Measurements from ENCODE around the gene STAT1.

STAT1 gene

DNA sequence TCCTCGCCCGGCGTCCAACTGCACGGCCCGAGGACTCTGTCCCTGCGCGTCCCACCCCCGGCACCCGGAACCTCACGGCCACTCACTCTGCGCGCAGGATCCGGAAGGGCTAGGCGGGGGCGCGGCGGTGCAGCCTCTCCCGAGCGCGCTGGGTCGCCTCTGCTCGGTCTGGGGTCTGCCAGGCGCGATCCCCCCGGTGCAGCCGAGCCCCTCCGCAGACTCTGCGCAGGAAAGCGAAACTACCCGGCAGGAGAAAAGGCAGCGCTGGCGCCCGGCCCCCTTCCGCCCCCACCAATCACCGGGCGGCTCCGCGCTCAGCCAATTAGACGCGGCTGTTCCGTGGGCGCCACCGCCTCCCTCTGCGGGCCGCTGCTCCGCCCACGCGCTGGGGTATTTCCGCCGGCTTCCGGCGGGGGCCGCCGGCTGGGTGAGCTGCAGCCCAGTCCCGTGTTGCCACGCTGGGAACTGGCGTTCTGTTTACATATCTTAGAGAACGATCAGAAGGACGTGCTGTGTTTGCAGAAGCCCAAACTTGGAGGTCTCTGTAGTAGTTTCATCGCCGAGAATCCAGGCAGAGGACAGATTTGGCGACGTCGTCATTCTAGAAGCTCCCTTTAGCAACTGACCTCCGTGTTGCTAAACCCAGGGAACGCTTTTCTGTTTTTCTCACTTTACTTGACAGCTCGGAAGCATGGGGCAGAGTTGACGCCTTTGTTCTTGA lies at the start of gene STAT1:
STAT1 (minus strand) TSS at position 240 of the 721 bp plus-strand sequence. CDS start 4,168 bp downstream, outside the sequence.
- peak; percentile 89 for DNase-seq

DNA sequence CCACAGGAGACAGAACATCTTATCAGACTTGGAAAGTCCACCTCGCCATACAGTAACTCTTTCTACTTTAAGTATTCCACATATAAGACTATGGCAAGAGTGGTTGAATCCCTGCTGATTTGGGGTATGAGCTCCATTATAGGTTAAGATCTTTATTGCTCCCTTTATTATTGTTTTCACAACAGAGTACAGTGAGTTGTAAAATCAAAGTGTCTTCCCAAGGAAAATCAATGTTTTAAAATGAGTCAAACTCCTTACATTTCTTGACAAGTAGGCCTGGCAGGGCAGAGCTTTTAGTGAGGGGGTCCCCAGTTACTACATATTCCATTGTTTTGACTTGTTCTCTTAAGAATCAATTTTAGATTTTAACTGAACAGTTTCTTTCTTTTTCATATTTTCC lies 49.6 kb upstream of the STAT1 start:
- DNase-seq, result no peak

DNA sequence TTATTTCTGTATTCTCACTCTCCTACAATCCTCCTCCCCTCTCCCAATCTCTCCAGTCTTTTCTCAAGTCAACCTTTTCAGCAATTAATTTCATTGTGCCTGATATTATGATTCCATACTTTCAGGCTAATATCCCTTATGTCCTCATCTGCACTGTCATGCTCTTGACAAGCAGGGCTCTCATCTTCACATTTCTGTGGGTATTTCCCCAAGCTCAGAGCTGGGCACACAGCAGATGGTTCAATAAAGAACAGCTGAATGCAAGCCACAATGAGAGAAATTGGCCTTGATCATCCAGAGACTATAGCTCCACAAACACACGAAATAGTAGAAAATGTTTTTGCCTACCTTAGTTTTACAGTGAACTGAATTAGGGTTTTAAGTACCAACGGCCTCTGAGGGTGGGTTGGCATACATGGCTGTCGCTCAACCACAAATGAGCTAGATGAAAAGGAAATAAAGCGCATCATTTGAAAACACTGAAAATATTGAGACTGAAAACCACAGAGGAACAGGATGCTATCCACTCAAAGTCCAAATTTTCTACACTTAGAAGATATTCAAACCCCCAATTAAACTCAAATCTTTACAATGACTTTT lies 47.5 kb upstream of the STAT1 start:
- no peak for DNase-seq

DNA sequence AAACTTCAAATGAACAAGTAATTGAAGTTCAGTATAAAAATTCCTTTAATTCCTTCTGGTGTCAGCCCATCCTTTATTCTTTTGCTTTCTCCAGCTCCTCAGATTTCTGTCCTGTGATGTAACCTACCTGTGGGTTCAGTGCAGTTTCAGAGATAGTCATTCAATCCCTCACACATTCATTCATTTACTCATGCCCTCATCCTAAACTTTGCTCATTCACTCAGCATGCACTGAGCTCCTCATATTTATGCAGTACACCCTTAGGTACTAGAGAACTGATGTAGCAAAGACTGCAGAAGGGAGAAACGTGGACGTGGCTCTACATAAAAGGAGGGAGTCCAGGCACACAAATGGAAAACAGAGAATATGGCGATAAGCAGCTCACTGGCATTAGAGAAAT lies 45.3 kb upstream of the STAT1 start:
- no peak for DNase-seq

DNA sequence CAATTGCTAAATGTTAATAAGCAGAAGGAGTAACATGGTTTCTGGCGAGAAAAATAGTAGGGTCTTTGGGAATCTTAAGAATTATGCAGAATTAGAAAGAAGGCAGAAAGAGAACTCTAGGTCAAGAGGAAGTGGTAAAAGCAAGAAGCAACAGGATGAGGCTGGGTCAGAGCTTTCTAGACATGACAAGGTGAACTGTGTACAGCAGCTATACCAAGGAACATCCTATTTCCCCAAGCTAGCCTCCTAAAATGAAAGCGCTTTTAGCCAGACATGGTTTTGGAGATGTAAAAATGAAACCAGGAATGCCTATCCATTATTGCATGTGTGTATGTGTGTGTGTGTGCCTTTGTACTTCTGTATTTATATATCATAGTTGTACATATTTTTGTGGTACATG lies 42.3 kb upstream of the STAT1 start:
- DNase-seq, result no peak

DNA sequence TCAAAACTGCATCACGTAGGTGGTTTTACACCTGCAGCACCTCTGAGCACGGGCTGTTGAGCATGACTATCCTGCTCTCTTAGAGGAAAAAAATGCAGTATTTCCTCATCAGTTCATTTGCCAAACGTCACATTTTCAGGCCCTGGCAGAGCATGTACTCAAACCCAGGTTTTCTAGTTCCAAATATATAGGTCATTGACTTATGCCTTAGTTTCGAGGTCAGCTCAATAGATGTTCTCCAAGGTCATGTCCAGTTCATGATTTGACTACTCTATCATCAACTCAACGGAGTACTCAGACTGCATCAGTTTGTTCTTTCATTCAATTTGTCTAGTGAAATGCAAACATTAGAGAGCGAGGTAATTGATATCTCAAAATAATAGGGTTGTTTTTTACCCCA lies 39.3 kb upstream of the STAT1 start:
- DNase-seq, result no peak

DNA sequence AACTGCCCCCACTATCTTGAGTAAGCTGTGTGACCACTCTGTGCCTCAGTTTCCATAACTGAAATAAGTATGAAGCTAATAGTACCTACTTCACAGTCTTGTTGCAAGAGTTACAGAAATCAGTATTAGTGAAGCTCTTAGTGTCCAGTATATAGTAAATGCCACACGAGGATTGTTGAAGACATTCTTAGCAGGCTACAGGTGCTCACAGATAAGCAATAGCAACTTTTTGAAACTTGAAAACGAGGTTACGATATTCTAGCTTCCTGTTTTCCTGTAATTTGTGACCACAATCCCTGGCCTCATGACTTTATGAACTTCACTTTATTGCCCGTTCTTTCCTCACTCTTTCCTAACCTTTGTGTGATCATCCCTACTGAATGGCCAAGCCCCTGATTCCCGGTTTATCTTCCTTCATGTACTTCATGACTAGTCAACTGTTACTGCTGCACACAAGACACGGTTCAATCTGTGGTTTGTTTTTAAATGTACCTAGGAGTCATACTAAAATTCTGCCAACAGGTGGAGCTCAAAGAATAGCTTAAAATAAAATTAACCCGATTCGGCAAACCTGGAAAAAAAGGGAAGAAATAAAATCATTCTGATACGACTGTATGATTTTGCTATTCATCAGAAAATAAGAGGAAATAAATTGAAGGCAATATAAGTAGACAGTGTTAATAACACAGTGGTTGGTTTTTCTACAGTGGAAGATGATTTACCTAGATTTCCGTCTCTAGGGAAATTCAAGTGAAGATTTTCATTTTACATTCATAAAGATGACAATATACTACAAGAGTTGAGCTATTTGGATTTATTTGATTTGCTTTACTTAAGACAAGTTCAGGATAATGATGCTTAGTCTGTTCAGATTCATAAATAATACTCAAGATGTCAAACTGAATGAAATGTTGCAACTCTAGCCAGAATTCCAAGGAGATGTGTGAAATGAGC lies 38.1 kb upstream of the STAT1 start:
- DNase-seq, result no peak

DNA sequence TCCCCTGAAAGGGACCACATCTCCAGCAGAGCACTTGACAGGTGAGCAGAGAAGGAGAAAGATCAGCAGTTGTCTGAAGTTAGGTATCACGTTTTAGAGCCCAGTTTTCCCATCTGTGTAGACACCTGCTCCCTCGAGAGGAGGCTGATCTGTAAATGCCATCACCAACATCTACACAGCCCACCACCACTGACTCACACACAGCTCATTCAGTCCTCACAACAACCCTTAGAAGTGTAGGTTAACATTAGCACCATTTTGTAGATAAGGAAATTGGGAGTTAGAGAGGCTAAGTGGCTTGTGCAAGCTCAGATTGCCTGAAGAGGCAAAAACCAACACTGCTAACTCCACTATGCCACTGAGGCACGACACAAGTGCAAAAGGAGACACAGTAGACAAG lies 37.2 kb upstream of the STAT1 start:
- DNase-seq, result no peak

DNA sequence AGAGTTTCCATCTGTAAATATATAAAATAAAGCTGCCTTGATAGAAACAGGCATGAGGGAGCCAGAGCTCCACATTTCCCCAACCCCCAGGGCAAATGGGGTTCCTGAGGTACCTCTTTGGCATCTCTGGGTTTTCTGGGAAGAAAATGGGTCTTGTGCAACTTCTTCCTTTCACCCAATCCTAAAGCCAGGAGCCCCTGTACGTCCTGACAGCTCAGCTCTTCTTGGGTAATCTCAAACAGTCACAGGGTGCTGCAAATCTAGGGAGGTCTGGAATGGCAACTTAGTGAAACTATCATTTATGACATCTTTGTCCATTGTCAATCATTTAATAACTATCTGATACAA lies 36.6 kb upstream of the STAT1 start:
- DNase-seq, result no peak

DNA sequence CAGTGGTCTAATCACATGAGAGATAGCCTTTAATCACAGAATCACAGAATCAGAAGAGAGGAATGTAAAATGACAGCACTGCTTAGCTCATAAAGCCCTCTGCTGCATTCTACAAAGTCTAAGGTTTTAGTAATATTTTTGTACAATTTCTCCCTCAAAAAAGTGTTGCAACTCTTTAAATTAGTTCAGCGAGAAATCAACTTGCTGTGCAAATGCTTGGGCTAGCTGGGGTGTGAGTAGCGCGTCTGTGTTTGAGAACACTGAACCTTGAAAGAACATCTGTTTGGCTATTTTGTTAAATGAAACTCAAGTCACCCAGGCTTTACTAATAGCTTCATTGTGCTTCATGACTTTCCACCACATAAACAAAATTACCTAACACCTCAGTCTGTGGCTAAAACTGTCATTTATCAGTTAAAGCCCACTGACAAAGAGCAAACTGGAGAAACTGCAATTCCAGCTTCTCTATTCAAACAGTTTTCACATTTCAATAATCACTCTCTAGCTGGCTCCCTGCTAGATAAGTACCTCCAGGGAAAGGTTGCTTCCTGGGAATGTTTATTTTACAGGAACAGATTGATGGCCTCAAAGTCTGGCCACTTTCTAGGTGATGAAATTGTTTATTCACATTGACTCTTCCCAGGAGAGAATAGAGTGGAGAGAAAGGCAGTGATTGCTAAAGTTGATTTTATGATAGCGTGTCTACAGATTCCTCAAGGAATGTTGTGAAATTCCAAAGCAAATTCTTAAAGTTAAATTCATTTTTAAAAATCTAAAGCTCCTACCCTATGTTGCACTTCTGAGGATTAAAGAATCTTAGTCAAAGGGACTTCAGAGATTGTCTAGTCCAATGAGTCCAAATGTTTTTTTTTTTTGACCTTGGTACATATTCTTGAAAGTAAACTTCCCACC lies 36.0 kb upstream of the STAT1 start:
- no peak for DNase-seq

DNA sequence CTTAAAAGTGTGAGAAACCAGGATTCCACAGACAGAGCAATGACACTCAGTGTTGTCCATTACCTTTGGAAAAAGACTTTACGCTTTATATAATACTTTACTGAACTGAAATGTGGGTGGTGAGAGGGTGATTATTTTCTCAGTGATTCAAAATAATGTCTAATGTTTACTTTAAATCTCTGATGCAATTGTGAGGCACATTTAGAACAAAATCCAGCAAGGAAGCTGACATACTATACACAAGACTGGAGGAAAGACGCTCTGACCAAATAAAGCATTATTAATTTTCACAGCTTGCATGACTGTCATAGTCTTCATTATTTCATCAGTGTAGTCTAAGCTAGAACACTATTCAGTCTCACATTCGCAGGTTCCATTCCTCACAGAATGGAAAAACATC lies 34.1 kb upstream of the STAT1 start:
- no peak for DNase-seq

DNA sequence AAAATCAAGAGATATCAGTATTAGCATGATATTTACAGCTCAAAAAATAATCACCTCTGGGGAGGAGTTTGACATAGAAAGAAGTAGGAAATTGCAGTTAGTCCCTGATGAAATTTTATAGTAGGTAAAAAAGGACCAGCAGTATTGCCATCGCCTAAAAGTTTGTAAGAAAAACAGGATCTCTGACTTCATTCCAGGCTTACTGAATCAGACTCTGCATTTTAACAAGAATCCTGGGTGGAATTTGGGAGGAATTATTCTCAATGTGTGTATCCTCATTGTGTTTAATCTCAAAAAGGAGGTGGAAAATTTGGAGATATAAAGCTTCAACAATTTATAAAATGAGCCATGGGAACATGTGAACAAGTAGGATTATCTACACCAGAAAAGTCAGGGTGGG lies 31.2 kb upstream of the STAT1 start:
- no peak for DNase-seq

DNA sequence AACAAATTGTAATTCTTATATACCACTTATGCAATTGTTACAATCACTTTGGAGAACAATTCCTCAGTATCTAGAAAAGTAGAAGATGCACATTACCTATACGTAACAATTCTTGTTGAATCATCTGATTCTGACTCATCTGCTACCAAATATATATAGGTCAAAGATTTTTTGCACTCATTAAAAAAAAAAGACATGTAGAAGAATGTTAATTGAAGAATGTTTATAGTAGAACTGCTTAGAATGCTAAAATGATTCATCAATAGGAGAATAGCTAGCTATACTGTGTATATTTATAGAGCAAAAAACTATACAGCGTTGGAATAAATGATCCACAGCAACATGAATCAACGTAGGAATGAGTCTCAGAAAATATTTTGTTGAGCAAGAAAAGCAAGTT lies 29.5 kb upstream of the STAT1 start:
- no peak for DNase-seq

DNA sequence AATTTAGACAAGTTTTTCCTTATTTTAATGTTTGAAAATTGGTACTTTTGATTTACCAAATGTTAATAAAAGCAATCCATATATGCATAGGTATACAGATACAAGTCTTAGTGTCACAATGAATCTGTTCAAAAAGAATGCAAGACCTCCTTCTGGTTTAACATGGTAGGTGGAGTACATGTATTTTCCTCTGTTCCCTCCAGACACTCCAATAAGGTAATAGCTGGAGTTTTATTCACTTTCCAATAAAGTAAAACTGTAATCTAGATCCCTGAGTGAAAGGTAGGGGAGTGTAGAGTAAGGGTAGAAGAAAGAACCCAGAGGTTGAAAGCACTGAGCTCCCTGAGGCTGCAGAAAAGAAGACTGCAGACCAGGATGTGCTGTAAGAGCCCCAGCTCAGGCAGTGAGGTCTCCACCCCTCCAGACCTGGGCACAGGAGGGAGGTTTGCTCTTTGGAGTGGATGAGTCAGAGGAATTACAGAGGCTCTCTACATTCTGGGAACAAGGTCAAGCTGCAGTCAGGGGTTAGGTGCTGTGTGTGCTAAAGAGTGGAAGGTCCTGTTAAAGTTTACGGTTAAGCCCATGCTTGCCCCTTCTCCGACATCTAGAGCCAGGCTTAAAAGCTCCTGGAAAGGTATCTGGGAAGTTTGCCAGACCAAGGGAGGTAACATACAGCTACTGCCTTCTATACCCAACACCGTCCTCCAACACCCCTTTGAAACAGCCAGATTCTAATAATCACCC lies 27.6 kb upstream of the STAT1 start:
- DNase-seq, result no peak

DNA sequence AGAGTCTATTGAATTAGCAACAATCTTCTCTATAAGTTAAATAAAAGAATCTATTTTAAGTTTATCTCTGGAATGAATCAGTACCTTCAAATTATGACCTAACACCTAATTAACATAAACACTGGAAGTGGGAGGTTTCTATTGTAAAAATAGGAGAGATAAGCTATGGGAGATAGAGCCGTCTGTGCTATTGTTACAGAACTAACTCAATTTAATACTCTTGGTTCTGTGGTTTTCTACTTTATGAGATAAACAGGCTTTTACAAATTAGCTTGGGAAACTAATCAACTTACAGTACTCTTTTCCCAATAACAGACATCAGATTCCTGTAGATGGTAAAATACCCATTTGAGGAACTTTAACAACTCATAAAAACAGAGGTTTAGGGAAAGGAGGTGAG lies 25.6 kb upstream of the STAT1 start:
- no peak for DNase-seq

DNA sequence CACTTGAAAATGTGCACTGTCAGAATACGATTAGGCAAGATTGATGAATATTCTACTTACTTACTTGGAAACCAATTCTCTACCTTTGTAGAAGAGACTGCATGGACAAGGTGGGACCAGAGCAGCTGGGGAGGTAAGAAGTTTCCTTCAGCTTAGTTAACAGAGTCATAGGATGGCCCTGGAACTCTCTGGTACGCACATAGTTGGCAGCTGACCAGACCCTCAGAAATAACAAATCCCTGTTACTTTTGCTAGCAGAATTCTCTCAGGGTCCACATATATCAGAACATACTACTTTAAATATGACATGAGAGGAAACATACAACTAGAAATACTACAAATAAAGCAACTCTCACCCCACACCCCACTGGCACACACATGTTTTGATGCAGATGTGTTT lies 24.8 kb upstream of the STAT1 start:
- DNase-seq, result no peak

DNA sequence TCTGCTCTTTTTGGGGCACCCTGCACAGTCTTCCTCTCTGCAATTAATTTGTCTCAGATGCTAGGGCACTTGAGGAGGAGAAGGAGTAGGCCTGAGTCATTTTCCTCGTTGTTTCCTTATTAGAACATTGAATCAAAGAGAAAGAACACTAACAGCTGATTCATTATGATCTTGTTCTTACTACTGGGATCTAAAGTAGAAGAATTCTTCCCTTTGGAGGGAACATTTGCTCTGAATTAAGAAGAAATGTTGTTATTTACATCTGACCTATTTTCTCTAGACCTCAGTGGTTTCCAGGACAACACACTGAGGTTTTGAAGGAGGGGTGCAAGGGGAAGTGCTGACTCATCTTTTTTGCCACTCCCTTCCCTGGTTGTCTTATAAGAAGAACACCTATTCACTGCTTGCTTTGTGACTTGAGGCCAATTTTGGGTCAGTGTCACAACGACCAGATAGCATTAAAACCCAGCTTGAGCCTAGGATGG lies 24.3 kb upstream of the STAT1 start:
- DNase-seq, result no peak

DNA sequence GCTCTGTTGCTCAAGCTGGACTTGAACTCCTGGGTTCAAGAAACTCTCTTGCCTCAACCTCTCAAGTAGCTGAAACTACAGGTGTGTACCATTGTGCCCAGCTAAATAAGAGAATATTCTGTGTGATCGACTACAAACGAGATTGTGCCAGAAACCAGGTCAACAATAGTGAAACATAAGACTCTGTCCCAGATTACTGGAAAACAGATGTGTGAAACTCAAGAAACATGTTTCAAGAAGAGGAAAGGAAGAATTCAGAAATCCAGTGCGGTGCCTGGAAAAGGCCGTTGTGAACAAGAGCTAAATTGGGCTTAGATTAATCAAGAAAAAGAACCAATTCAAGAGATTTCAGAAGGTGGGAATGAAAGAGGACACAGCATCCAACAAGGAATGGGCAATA lies 23.4 kb upstream of the STAT1 start:
- no peak for DNase-seq

DNA sequence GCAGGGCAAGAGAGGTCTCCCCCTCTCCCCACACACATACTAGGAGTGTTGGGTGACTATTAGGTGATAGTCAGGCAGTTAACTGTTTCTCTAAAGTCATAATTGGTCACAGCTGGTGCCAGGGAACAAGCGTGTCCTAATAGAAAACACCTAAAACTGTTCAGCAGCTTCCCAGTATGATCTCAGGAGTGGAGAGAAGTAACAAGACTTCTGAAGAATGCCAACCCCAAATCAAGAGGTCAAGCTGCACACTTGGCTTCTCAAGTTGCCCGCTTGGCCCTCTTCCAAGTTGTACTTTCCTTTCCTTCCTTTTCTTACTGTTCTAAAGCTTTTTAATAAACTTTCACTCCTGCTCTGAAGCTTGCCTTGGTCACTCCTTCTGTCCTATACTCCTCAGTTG lies 22.4 kb upstream of the STAT1 start:
- DNase-seq, result no peak

DNA sequence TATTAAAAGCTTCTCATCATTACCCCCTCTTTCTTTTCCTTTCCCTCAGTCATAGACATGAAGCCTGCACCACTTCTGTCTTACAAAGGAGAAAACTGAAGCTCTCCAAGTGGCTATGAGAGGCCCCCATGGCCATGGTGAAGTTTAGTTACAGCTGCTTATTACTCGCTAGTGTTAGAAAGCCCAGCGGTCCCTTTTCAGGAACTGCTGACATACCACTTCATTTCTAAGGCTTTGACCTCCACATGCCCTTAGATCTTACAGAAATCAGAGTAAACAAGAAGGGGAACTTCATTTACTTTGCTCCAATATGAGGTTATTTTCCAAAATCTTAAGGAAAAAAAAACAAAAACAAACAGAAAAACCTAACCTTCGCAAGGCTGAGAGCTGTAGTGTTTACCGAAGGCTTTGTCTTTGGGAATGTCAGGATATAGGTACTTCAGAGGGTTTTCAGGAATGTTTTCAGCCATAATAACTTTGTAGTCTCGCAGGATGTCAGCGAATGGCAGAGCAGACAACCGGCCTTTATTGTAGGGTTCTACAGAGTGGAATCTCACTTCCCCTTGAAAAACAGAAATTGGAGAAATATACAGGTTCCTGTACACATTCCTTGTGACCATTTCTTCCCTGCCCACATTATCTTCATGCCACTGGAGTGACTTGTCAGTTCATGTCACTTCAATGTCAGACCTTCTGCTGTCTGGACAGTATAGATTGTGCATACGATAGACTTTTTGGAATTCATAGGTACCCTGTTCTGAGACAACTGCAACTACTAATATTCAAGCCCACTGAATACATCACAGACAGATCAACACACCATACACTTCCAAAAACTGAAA lies 18.8 kb upstream of the STAT1 start:
- DNase-seq, result no peak

DNA sequence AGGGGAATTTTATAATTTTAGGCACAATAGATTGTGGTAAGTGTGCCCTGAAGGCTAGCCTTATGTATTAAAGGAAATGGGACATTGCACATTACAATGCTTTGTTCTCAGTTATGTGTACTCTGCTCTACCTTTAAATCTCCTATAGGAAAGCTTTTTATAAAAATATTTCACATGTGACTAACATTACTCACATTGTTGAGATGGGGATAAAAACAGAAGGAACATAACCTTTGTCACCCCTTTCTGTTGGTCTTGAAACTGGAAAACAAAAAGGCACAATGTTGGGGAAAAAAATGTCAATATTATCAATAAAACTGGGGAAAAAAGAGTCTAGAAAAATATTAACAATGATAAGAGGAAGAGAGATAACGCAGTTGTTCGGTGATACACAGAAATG lies 17.3 kb upstream of the STAT1 start:
- no peak for DNase-seq

Data from NCI-H510A (cell line).